ENCODE measurements around the gene FIBP. TPM values are rescaled to one million over a fixed set of nuclear protein-coding genes. Genes with fewer than 3 reads are reported as not detected.
A peak's percentile ranks its signal among the peaks of the same experiment; 100 is the strongest.

The FIBP gene
- total and polyA plus RNA-seq, 2 of the 8 experiments (the other 6 are each of a cell fraction or from before 2014, with no cell fraction given) = 74.3 to 173 TPM

- Histone ChIP-seq H4K5ac (ENCODE audit: insufficient read length, low read depth, low read length) (no peak overlapping the region), H3K56ac (replicated peaks; ENCODE audit: insufficient read length, low read depth, low read length) (no peak overlapping the region), H3K79me2 (ENCODE audit: control insufficient read depth in 1 of 2, insufficient read depth in 2 of 2, low read length in 2 of 2) (peaks cover 0 to 7% of the 10 kb centered on the region in 2 experiments; a peak in 2 of 4 replicates), H4K91ac (replicated peaks; ENCODE audit: insufficient read length, low read length) (no peak overlapping the region), H4K8ac (ENCODE audit: extremely low read depth, insufficient read depth, low read length) (no peak overlapping the region), H3K9ac (replicated peaks in 1 of 4; ENCODE audit: extremely low read depth in 1 of 4, low read depth in 3 of 4, low read length in 3 of 4) (no peak overlapping the region), H3K36me3 (ENCODE audit: control insufficient read depth in 2 of 4, insufficient read depth in 4 of 4, low read length in 3 of 4) (peaks cover 0 to 8% (median 5%) of the 10 kb centered on the region in 4 experiments; a peak in 4 of 8 replicates), H2BK120ac (replicated peaks; ENCODE audit: low read depth, low read length) (no peak overlapping the region), H3K9me3 (ENCODE audit: insufficient read depth in 2 of 2, low read depth in 1 of 2, low read length in 1 of 2) (no peaks in the 10 kb centered on the region), H3K23ac (ENCODE audit: insufficient read length) (no peak overlapping the region), H3K18ac (ENCODE audit: extremely low read depth, low read length) (no peak overlapping the region), H2BK5ac (ENCODE audit: low read depth, low read length) (no peak overlapping the region), H2BK12ac (ENCODE audit: low read depth, low read length) (no peak overlapping the region), H2BK15ac (ENCODE audit: low read length) (no peak overlapping the region), H2AFZ (ENCODE audit: low read length) (no peak overlapping the region), H3K27ac (ENCODE audit: low read depth, low read length) (no peak overlapping the region), H3K4me1 (replicated peaks in 1 of 4; ENCODE audit: control insufficient read depth in 3 of 4, insufficient read depth in 4 of 4, low read length in 3 of 4) (peaks cover 0 to 15% (median 9%) of the 10 kb centered on the region in 4 experiments; a peak in 3 of 7 replicates), H3K79me1 (ENCODE audit: low read depth, low read length) (peaks cover 7% of the 10 kb centered on the region; the same call in 1 of the 2 replicates), H2BK20ac (ENCODE audit: low read length) (no peak overlapping the region), H4K20me1 (replicated peaks in 1 of 2; ENCODE audit: control insufficient read depth in 1 of 2, insufficient read depth in 2 of 2, low read length in 2 of 2) (peaks cover 0 to 3% of the 10 kb centered on the region in 2 experiments), H3K27me3 (replicated peaks in 1 of 4; ENCODE audit: control insufficient read depth in 3 of 4, extremely low read depth in 1 of 4, insufficient read depth in 3 of 4, low read length in 3 of 4) (no peaks in the 10 kb centered on the region), H2AK5ac (ENCODE audit: low read depth, low read length) (no peak overlapping the region), H3K23me2 (ENCODE audit: low read depth, low read length) (peaks cover 13% of the 10 kb centered on the region; the same call in 1 of the 2 replicates), H3K4me2 (ENCODE audit: insufficient read depth in 1 of 2, low read depth in 2 of 2, low read length in 2 of 2) (peak overlapping the region in 1 of 2 experiments; percentile 86; a peak in 1 of 4 replicates), H3K4ac (replicated peaks; ENCODE audit: insufficient read length, low read depth, low read length) (no peak overlapping the region), H3K4me3 (ENCODE audit: extremely low read depth in 1 of 4, insufficient read depth in 2 of 4, low read depth in 3 of 4, low read length in 4 of 4) (no peak overlapping the region), H3K14ac (ENCODE audit: insufficient read length) (no peak overlapping the region)
- 96% methylated on average over 5 of the region's 12 CpGs; no CpG with 5 or more reads in 1 of the 2 experiments for WGBS, 2 experiments (ENCODE audit: extremely low coverage in 1 of 2, insufficient coverage in 1 of 2, insufficient read length in 1 of 2, insufficient replicate concordance in 2 of 2, low coverage in 1 of 2, low lambda C conversion rate in 2 of 2, missing lambda C conversion rate in 1 of 2)
- ChIA-PET POLR2A (ENCODE audit: partially characterized antibody) (interaction anchor here (0.8 to 1.3 kb wide), 2 partner anchors 11 to 19 kb away, joined by 3 to 4 read pairs; no protein-coding TSS in a partner anchor), CTCF (ENCODE audit: partially characterized antibody) (interaction anchor here (0.6 to 3.5 kb wide), 9 partner anchors 9 to 95 kb away, joined by 3 to 19 read pairs (median 4); partner anchors contain the start of gene FIBP)
- DNase-seq (ENCODE audit: low read depth in 1 of 2, low spot score in 2 of 2) (no peak), FAIRE-seq (no peak)
- TF ChIP-seq CBX8 (IDR thresholded peaks at IDR 0.05; ENCODE audit: borderline replicate concordance, low read depth, low read length) (no peak), SIX5 (IDR thresholded peaks at IDR 0.05; ENCODE audit: low read depth, low read length) (no peak), BACH1 (IDR thresholded peaks at IDR 0.05; ENCODE audit: low read length) (no peak), POLR2A (IDR thresholded peaks at IDR 0.05; ENCODE audit: control extremely low read depth in 1 of 2, low read depth in 2 of 2, low read length in 2 of 2) (no peak), TCF12 (IDR thresholded peaks at IDR 0.05; ENCODE audit: low read depth, low read length) (no peak), RAD21 (IDR thresholded peaks at IDR 0.05 in 1 of 2, conservative IDR thresholded peaks at IDR 0.05 in 1 of 2; ENCODE audit: low read depth in 2 of 2, low read length in 2 of 2) (no peak), BCL11A (IDR thresholded peaks at IDR 0.05; ENCODE audit: low read depth in 2 of 2, low read length in 2 of 2) (no peak), CHD1 (IDR thresholded peaks at IDR 0.05; ENCODE audit: low read depth, low read length) (no peak), SP4 (IDR thresholded peaks at IDR 0.05; ENCODE audit: low read length) (no peak), CHD2 (IDR thresholded peaks at IDR 0.05; ENCODE audit: low read length) (no peak), YY1 (IDR thresholded peaks at IDR 0.05; ENCODE audit: low read depth, low read length) (no peak), RBBP5 (IDR thresholded peaks at IDR 0.05; ENCODE audit: borderline replicate concordance, low read depth, low read length) (no peak), ATF2 (IDR thresholded peaks at IDR 0.05; ENCODE audit: low read length) (no peak)
Measured at GRCh38 chr11:65921033-65921555, 32.8 kb upstream of the FIBP start.
